ENCODE measurements around the gene EFEMP2. TPM values are rescaled to one million over a fixed set of nuclear protein-coding genes. Genes with fewer than 3 reads are reported as not detected.

EFEMP2 gene
- total and polyA plus RNA-seq, 2 experiments from 2014 or later: 7.4 to 9.4 TPM

GRCh38 chr11:65868907-65869306, 3.7 kb downstream of the EFEMP2 start:
- Histone ChIP-seq H3K9me2 (ENCODE audit: insufficient read depth) (no peaks in the 10 kb centered on the region), H3K4me3 (no peak overlapping the region), H3K4me1 (ENCODE audit: insufficient read depth) (no peaks in the 10 kb centered on the region; the same call in 1 of the 2 replicates), H4K20me1 (replicated peaks; ENCODE audit: insufficient read depth) (no peaks in the 10 kb centered on the region; the same call in 1 of the 2 replicates), H2AFZ (no peak overlapping the region), H3K4me2 (no peak overlapping the region), H3K79me2 (replicated peaks; ENCODE audit: insufficient read depth) (no peaks in the 10 kb centered on the region), H3F3A (replicated peaks; ENCODE audit: low read depth) (peaks cover 9% of the 10 kb centered on the region; the same call in 1 of the 2 replicates), H3K27me3 (ENCODE audit: insufficient read depth) (peaks cover 29% of the 10 kb centered on the region), H3K36me3 (ENCODE audit: insufficient read depth) (no peaks in the 10 kb centered on the region; the same call in 1 of the 2 replicates), H3K27ac (ENCODE audit: low read depth) (no peak overlapping the region)
- TF ChIP-seq EZH2phosphoT487 (IDR thresholded peaks at IDR 0.05; ENCODE audit: unreplicated experiment) (no peak), POLR2AphosphoS5 (IDR thresholded peaks at IDR 0.05; ENCODE audit: low read depth) (no peak), STAT1 (IDR thresholded peaks at IDR 0.05; ENCODE audit: unreplicated experiment) (no peak)
- TF ChIP-seq, protein P1, sequence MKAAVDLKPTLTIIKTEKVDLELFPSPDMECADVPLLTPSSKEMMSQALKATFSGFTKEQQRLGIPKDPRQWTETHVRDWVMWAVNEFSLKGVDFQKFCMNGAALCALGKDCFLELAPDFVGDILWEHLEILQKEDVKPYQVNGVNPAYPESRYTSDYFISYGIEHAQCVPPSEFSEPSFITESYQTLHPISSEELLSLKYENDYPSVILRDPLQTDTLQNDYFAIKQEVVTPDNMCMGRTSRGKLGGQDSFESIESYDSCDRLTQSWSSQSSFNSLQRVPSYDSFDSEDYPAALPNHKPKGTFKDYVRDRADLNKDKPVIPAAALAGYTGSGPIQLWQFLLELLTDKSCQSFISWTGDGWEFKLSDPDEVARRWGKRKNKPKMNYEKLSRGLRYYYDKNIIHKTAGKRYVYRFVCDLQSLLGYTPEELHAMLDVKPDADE (IDR thresholded peaks at IDR 0.05): no peak
- no peak for ATAC-seq
- H3K4me3 Mint-ChIP-seq: no peak overlapping the region; the same call in 2 of the 3 replicates
- DNase-seq (ENCODE audit: low spot score): no peak
- H3K27me3 Mint-ChIP-seq (ENCODE audit: insufficient read depth, low read depth, poor library complexity): peaks cover 45% of the 10 kb centered on the region
- no peaks in the 10 kb centered on the region; the same call in 2 of the 3 replicates for H3K9me3 Mint-ChIP-seq
- peaks cover 8% of the 10 kb centered on the region for H3K4me1 Mint-ChIP-seq
- H3K36me3 Mint-ChIP-seq (ENCODE audit: low read depth): peaks cover 14% of the 10 kb centered on the region
- no peak overlapping the region for H3K27ac Mint-ChIP-seq

DNA sequence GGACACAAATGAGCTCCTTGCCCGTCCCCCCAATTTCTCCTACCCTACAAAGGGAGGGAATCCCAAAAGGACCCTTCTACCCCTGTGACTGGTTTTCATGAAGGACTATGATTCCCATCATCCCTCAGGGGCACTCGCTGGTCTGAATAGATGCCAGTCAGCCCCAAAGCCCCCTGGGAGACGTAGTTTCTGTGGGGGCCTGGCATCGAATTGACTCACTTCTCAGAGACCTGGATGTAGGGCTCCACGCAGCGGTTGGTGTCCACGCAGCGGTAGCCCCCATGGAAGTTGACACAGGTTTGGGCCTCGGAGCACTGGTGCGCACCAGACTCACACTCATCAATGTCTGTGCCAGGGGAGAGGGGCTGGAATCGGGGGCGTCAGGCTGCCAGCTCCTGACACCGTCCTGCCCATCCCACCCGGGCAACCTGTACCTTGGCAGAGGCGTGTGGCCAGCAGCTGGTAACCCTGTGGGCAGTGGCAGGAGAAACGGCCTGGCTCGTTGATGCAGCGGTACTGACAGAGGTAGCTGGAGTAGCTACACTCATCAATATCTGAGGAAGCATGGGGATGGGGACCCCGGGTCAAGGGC, 4.4 kb downstream of the EFEMP2 start:
- Mint-ChIP-seq H3K9me3 (no peaks in the 10 kb centered on the region; the same call in 2 of the 3 replicates), H3K27me3 (ENCODE audit: insufficient read depth, low read depth, poor library complexity) (peaks cover 43% of the 10 kb centered on the region), H3K4me1 (peaks cover 8% of the 10 kb centered on the region), H3K36me3 (ENCODE audit: low read depth) (peaks cover 21% of the 10 kb centered on the region), H3K4me3 (peak overlapping the region; percentile 91), H3K27ac (0 out of 2 replicates have a peak overlapping the region, but pooled peaks have one; percentile 82)
- peak overlapping the region; percentile 96 for H3K4me2 ChIP-seq
- no peaks in the 10 kb centered on the region; the same call in 1 of the 2 replicates for H3K36me3 ChIP-seq (ENCODE audit: insufficient read depth)
- H3K27ac ChIP-seq (ENCODE audit: low read depth): no peak overlapping the region
- peaks cover 9% of the 10 kb centered on the region; the same call in 1 of the 2 replicates for H3F3A ChIP-seq (replicated peaks; ENCODE audit: low read depth)
- peaks cover 29% of the 10 kb centered on the region for H3K27me3 ChIP-seq (ENCODE audit: insufficient read depth)
- H3K4me3 ChIP-seq: peak overlapping the region; percentile 92
- ATAC-seq: peak; percentile 73
- H3K4me1 ChIP-seq (ENCODE audit: insufficient read depth): no peaks in the 10 kb centered on the region
- peak; percentile 26; the same call in 1 of the 2 replicates for TF ChIP-seq POLR2AphosphoS5 (IDR thresholded peaks at IDR 0.05; ENCODE audit: low read depth)
- TF ChIP-seq, protein P1 (IDR thresholded peaks at IDR 0.05): peak; percentile 92
- TF ChIP-seq CREB1 (CRISPR knock-in tag; IDR thresholded peaks at IDR 0.05; ENCODE audit: low read depth): no peak; the same call in 1 of the 2 replicates
- TF ChIP-seq ZNF114 (CRISPR knock-in tag; IDR thresholded peaks at IDR 0.05): no peak
- DNase-seq (ENCODE audit: low spot score): peak; percentile 88
- H3K9me2 ChIP-seq (ENCODE audit: insufficient read depth): no peaks in the 10 kb centered on the region
- peak overlapping the region; percentile 83; the same call in 1 of the 2 replicates for H2AFZ ChIP-seq
- H4K20me1 ChIP-seq (replicated peaks; ENCODE audit: insufficient read depth): no peaks in the 10 kb centered on the region; the same call in 1 of the 2 replicates
- no peaks in the 10 kb centered on the region for H3K79me2 ChIP-seq (replicated peaks; ENCODE audit: insufficient read depth)

All from GM23338 (cell line).